ENCODE data around the gene DAAM1.

- TF ChIP-seq CTCF (IDR thresholded peaks at IDR 0.05 in 8 of 11, conservative IDR thresholded peaks at IDR 0.05 in 3 of 11) (no peak), POLR2AphosphoS5 (IDR thresholded peaks at IDR 0.05) (no peak)
Measured at GRCh38 chr14:59296508-59296907, 108.0 kb downstream of the DAAM1 start.

Data from spleen (tissue), 7 donors.